ENCODE measurements around the gene APOBEC2.
"Not testable (repeated sequence)": the region's sequence is repeated elsewhere in the genome, so short reads cannot be mapped to it uniquely, and the experiment has no call there.

GRCh38 chr6:41015860-41016259 lies 37.1 kb upstream of the APOBEC2 start:
- not testable (repeated sequence) for TF ChIP-seq CTCF, POLR2A, POLR2AphosphoS5, EP300 (IDR thresholded peaks at IDR 0.05)

Data from suprapubic skin (tissue), 4 donors.